WI38 (cell line): ENCODE results near the gene RACGAP1.

Source experiments
- H3K4me3 ChIP-seq: 2 replicates; pipeline ENCODE4 v1.5.1; 2011; ENCODE audit warnings: low read depth, mild to moderate bottlenecking, control low read depth, low read length
- TF ChIP-seq, protein P1 (sequence below): IDR thresholded peaks from 2 replicates; pipeline ENCODE4 v1.5.1; 2012; ENCODE audit warnings: low read depth, mild to moderate bottlenecking, control low read depth, low read length

RACGAP1 gene

GRCh38 chr12:49967777-49968250 is 57.5 kb downstream of the RACGAP1 start:
- H3K4me3 ChIP-seq: no peak overlapping the region; the same call in none of the 2 replicates
- TF ChIP-seq, protein P1, sequence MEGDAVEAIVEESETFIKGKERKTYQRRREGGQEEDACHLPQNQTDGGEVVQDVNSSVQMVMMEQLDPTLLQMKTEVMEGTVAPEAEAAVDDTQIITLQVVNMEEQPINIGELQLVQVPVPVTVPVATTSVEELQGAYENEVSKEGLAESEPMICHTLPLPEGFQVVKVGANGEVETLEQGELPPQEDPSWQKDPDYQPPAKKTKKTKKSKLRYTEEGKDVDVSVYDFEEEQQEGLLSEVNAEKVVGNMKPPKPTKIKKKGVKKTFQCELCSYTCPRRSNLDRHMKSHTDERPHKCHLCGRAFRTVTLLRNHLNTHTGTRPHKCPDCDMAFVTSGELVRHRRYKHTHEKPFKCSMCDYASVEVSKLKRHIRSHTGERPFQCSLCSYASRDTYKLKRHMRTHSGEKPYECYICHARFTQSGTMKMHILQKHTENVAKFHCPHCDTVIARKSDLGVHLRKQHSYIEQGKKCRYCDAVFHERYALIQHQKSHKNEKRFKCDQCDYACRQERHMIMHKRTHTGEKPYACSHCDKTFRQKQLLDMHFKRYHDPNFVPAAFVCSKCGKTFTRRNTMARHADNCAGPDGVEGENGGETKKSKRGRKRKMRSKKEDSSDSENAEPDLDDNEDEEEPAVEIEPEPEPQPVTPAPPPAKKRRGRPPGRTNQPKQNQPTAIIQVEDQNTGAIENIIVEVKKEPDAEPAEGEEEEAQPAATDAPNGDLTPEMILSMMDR: no peak

DNA sequence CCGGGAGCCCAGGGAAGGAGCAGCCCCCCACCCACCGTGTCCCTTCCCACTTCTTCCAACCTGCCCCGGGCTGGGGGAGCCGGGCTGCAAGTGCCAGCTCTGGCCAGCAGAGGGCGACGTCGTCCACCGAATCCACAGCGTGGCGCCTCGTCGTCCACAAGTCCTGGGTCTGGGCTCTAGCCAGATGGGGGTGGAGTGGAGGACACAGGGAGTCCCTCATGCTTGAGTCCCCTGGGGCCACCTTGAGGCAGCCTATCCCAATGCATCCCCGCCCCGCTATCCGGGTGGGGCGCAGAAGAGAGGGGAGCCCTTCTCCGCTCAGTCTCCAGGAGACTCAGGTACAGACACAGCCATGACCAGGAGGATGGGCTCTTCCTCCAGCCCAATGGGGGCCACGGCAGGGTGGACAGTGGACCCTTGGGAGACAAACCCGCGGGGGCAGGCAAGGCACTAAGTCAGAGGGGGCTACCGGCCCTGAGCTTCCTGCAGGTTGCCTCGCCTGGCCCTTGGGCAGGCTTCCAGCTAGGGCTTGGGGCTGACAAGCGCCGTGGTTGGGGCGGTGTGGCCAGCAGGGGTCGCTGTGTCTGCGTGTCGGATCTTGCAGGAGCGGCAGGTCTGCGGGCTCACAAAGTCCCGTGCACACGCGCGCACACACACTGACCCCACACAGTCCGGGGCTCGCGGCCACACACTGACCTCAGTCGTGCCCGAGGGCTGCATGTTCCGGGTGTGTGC is 58.1 kb downstream of the RACGAP1 start:
- TF ChIP-seq, protein P1: peak; percentile 82
- H3K4me3 ChIP-seq: peak overlapping the region; percentile 50

- H3K4me3 ChIP-seq: no peak overlapping the region
- TF ChIP-seq, protein P1: no peak
These were observed 58.7 kb downstream of the RACGAP1 start for GRCh38 chr12:49966511-49967041.

DNA sequence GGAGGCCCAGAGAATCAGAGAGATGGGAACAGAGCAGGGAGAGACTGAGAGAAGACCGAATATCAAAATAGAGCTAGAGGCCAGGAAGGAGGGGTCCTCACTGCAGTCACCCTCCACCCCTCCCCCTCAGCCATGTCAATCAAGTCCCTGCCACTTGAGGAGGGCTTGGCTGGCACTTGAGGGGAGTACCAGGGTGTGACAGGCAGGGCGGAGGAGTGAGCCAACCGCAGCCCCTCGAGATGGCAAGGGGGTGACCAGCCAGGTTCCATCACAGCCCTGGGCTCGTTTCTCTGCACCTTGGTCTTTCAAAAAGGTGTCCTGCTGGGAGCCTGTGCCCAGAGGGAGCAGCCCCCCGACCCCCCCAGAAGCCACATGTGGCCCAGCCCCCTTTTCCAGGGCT is 59.5 kb downstream of the RACGAP1 start:
- TF ChIP-seq, protein P1: no peak
- no peak overlapping the region for H3K4me3 ChIP-seq

DNA sequence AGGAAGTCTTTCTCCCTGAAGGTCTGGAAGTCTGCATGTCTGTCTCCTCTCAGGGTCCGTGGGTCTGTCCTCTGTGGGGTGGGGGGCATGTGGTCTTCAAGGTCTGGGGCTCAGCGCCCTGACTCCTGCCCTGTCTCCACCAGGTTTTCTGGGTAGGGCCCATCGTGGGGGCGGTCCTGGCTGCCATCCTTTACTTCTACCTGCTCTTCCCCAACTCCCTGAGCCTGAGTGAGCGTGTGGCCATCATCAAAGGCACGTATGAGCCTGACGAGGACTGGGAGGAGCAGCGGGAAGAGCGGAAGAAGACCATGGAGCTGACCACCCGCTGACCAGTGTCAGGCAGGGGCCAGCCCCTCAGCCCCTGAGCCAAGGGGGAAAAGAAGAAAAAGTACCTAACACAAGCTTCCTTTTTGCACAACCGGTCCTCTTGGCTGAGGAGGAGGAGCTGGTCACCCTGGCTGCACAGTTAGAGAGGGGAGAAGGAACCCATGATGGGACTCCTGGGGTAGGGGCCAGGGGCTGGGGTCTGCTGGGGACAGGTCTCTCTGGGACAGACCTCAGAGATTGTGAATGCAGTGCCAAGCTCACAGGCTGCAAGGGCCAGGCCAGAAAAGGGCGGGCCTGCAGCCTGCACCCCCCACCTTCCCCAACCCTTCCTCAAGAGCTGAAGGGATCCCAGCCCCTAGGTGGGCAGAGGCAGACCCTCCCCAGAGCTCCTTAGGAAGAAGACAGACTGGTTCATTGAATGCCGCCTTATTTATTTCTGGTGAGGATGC is 60.3 kb downstream of the RACGAP1 start:
- H3K4me3 ChIP-seq: no peak overlapping the region
- TF ChIP-seq, protein P1: no peak

DNA sequence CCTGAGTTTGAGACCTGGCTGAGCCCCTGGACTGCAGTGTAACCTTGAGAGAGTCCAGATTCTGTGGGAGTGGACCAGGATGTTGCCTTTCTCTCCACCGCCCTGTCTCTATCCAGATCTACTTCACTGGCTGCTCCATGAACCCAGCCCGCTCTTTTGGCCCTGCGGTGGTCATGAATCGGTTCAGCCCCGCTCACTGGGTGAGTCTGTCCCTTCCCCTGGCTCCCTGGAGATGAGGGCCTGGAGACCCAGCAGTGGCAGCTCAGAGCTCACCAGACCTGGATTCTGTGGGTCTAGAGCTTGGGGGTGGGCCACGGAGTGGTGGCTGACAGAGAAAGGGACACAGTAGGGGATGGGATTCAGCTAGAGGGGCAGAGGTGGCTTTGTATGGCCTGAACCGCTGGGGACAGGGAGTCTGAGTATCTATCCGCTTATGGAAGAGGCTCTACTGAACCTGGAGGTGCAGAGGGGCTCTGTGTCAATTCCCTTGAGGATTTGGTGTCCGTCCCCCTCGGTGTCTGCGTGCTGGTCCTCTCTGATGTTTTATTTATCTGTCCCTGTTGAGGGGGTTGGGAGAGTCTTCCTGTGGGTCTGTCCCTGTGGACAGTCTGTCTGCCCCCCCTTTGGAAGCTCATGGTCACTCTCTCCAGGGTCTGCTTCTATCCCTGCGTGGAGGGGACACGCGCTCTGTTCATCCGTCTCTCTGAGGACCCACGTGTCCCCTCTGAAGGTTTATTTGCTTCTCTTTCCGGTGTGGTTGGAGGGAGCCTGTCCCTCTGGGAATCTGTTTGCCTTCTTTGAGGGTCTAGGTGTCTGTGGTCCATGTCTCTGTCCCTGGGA is 61.1 kb downstream of the RACGAP1 start:
- TF ChIP-seq, protein P1: no peak

More for the DNA sequence above, 61.1 kb downstream of the RACGAP1 start:
- no peak overlapping the region for H3K4me3 ChIP-seq
